WTC11 (cell line): ENCODE results near the gene NTRK2. TPM values are rescaled to one million over a fixed set of nuclear protein-coding genes. Genes with fewer than 3 reads are reported as not detected.

Experiments
- ATAC-seq: fragments of 200-7000 bp; cut with Tn5 transposase; 2 replicates; pipeline ENCODE4 v1.10.0; 2021; ENCODE audit warnings: mild to moderate bottlenecking, moderate library complexity
- CTCF ChIA-PET: fragments of 300-600 bp; sonication (Branson Sonifier 250); formaldehyde crosslinking; loops from one replicate; lab custom pipeline; 2021; ENCODE audit warnings: antibody characterized with exemption; lab: Charles Lee
- POLR2A ChIA-PET: fragments of 350-600 bp; sonication (Branson Sonifier 250); formaldehyde crosslinking; loops from one replicate; lab custom pipeline; 2021; ENCODE audit warnings: antibody characterized with exemption; lab: Charles Lee
- DNase-seq: peaks from one replicate; pipeline ENCODE4 v3.0.0; 2021; ENCODE audit warnings: low spot score
- H3K27ac Mint-ChIP-seq: 2 replicates; pipeline ENCODE4 v1.8.0; 2021; ENCODE audit warnings: mixed read lengths
- H3K27me3 Mint-ChIP-seq: 2 replicates; pipeline ENCODE4 v1.8.0; 2021; ENCODE audit warnings: low read depth, mild to moderate bottlenecking, moderate library complexity, mixed read lengths
- H3K36me3 Mint-ChIP-seq: 2 replicates; pipeline ENCODE4 v1.8.0; 2021; ENCODE audit warnings: mixed read lengths
- H3K4me1 Mint-ChIP-seq: 2 replicates; pipeline ENCODE4 v1.8.0; 2022; ENCODE audit warnings: mixed read lengths
- H3K4me3 Mint-ChIP-seq: 2 replicates; pipeline ENCODE4 v1.8.0; 2021; ENCODE audit warnings: mild to moderate bottlenecking, moderate library complexity, mixed read lengths
- H3K9me3 Mint-ChIP-seq: 2 replicates; pipeline ENCODE4 v1.8.0; 2021; ENCODE audit warnings: mixed read lengths
- CBFB ChIP-seq: sonication (generic); formaldehyde crosslinking; IDR thresholded peaks from 2 replicates; pipeline ENCODE4 v1.8.1; 2022; ENCODE audit warnings: mild to moderate bottlenecking, low read depth, missing genetic modification reagents
- CREB1 ChIP-seq: sonication (generic); formaldehyde crosslinking; IDR thresholded peaks from 2 replicates; pipeline ENCODE4 v1.8.0; 2023; ENCODE audit warnings: mild to moderate bottlenecking, missing genetic modification reagents
- CREM ChIP-seq: sonication (generic); formaldehyde crosslinking; IDR thresholded peaks from 2 replicates; pipeline ENCODE4 v1.8.1; 2022; ENCODE audit warnings: mild to moderate bottlenecking, missing genetic modification reagents, moderate library complexity
- FOXK1 ChIP-seq: sonication (generic); formaldehyde crosslinking; IDR thresholded peaks from 2 replicates; pipeline ENCODE4 v1.8.0; 2022; ENCODE audit warnings: mild to moderate bottlenecking, moderate library complexity, missing genetic modification reagents
- IRF2 ChIP-seq: sonication (generic); formaldehyde crosslinking; IDR thresholded peaks from 2 replicates; pipeline ENCODE4 v1.8.0; 2022; ENCODE audit warnings: low read depth, missing genetic modification reagents, borderline replicate concordance
- MYBL2 ChIP-seq: sonication (generic); formaldehyde crosslinking; IDR thresholded peaks from 2 replicates; pipeline ENCODE4 v1.8.1; 2023; ENCODE audit warnings: mild to moderate bottlenecking, moderate library complexity, missing genetic modification reagents
- RORB ChIP-seq: fragments of 250-450 bp; sonication (Bioruptor Pico); IDR thresholded peaks from 2 replicates; pipeline ENCODE4 v1.9.0; 2021; ENCODE audit warnings: mild to moderate bottlenecking
- SMAD4 ChIP-seq: sonication (generic); formaldehyde crosslinking; IDR thresholded peaks from 2 replicates; pipeline ENCODE4 v1.8.0; 2022; ENCODE audit warnings: mild to moderate bottlenecking, missing genetic modification reagents
- TCF7 ChIP-seq: sonication (generic); formaldehyde crosslinking; IDR thresholded peaks from 2 replicates; pipeline ENCODE4 v1.8.0; 2022; ENCODE audit warnings: mild to moderate bottlenecking, low read depth, missing genetic modification reagents, moderate library complexity
- ZNF232 ChIP-seq: sonication (generic); formaldehyde crosslinking; IDR thresholded peaks from 2 replicates; pipeline ENCODE4 v1.8.0; 2022; ENCODE audit warnings: mild to moderate bottlenecking, missing genetic modification reagents
- ZNF423 ChIP-seq: fragments of 250-450 bp; sonication (Bioruptor Pico); IDR thresholded peaks from 2 replicates; pipeline ENCODE4 v2.1.2; 2022; ENCODE audit warnings: mild to moderate bottlenecking, moderate library complexity
- total RNA-seq: library from RNA; stranded (reverse); gene quantifications from 3 replicates; pipeline ENCODE4 v1.2.3, GENCODE V29; 2021
- TF ChIP-seq, protein P1 (sequence below): sonication (generic); formaldehyde crosslinking; IDR thresholded peaks from 2 replicates; pipeline ENCODE4 v1.8.1; 2022; ENCODE audit warnings: missing genetic modification reagents, borderline replicate concordance
- TF ChIP-seq, protein P2 (sequence below): sonication (generic); formaldehyde crosslinking; IDR thresholded peaks from 2 replicates; pipeline ENCODE4 v1.8.1; 2023; ENCODE audit warnings: mild to moderate bottlenecking, missing genetic modification reagents, borderline replicate concordance
- TF ChIP-seq, protein P3 (sequence below): sonication (generic); formaldehyde crosslinking; IDR thresholded peaks from 2 replicates; pipeline ENCODE4 v1.8.0; 2023; ENCODE audit warnings: mild to moderate bottlenecking, missing genetic modification reagents
- TF ChIP-seq, protein P4 (sequence below): sonication (generic); formaldehyde crosslinking; IDR thresholded peaks from 2 replicates; pipeline ENCODE4 v1.8.0; 2023; ENCODE audit warnings: missing genetic modification reagents
- TF ChIP-seq, protein P5 (sequence below): sonication (generic); formaldehyde crosslinking; IDR thresholded peaks from 2 replicates; pipeline ENCODE4 v1.8.1; 2023; ENCODE audit warnings: mild to moderate bottlenecking, moderate library complexity, missing genetic modification reagents
- TF ChIP-seq, protein P6 (sequence below): sonication (generic); formaldehyde crosslinking; IDR thresholded peaks from 2 replicates; pipeline ENCODE4 v1.8.0; 2022; ENCODE audit warnings: mild to moderate bottlenecking, missing genetic modification reagents

The NTRK2 gene
- total RNA-seq, 1 experiment from 2014 or later, result 0.02 TPM

DNA sequence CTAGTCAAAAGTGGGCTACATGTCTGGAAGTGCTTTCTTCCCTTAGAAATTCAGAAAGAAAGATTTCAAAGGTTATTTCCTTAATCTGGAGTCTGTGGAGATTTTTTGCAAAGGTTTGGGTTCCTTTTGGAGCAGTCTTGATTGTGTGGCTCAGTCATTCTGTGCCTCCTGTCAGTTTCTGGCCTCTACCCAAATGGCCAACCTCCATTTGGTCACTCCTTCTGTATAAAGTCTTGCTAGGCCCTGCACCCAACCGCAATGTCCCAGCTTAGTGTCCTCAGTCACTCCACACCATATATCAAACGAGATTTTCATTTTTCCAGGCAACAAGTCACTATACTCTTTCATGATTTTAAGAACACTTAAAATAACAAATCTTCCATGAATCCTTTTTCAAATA is 199.6 kb downstream of the NTRK2 start (continued):
- TF ChIP-seq ZNF232 (no peak), IRF2 (CRISPR knock-in tag) (no peak), SMAD4 (CRISPR knock-in tag) (no peak), CREB1 (CRISPR knock-in tag) (no peak), ZNF423 (CRISPR knock-in tag) (no peak), CREM (CRISPR knock-in tag) (no peak), CBFB (CRISPR knock-in tag) (no peak)
- TF ChIP-seq, protein P1, sequence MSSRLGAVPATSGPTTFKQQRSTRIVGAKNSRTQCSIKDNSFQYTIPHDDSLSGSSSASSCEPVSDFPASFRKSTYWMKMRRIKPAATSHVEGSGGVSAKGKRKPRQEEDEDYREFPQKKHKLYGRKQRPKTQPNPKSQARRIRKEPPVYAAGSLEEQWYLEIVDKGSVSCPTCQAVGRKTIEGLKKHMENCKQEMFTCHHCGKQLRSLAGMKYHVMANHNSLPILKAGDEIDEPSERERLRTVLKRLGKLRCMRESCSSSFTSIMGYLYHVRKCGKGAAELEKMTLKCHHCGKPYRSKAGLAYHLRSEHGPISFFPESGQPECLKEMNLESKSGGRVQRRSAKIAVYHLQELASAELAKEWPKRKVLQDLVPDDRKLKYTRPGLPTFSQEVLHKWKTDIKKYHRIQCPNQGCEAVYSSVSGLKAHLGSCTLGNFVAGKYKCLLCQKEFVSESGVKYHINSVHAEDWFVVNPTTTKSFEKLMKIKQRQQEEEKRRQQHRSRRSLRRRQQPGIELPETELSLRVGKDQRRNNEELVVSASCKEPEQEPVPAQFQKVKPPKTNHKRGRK (CRISPR knock-in tag), result no peak
- TF ChIP-seq, protein P2, sequence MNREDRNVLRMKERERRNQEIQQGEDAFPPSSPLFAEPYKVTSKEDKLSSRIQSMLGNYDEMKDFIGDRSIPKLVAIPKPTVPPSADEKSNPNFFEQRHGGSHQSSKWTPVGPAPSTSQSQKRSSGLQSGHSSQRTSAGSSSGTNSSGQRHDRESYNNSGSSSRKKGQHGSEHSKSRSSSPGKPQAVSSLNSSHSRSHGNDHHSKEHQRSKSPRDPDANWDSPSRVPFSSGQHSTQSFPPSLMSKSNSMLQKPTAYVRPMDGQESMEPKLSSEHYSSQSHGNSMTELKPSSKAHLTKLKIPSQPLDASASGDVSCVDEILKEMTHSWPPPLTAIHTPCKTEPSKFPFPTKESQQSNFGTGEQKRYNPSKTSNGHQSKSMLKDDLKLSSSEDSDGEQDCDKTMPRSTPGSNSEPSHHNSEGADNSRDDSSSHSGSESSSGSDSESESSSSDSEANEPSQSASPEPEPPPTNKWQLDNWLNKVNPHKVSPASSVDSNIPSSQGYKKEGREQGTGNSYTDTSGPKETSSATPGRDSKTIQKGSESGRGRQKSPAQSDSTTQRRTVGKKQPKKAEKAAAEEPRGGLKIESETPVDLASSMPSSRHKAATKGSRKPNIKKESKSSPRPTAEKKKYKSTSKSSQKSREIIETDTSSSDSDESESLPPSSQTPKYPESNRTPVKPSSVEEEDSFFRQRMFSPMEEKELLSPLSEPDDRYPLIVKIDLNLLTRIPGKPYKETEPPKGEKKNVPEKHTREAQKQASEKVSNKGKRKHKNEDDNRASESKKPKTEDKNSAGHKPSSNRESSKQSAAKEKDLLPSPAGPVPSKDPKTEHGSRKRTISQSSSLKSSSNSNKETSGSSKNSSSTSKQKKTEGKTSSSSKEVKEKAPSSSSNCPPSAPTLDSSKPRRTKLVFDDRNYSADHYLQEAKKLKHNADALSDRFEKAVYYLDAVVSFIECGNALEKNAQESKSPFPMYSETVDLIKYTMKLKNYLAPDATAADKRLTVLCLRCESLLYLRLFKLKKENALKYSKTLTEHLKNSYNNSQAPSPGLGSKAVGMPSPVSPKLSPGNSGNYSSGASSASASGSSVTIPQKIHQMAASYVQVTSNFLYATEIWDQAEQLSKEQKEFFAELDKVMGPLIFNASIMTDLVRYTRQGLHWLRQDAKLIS (CRISPR knock-in tag), result no peak
- TF ChIP-seq, protein P3, sequence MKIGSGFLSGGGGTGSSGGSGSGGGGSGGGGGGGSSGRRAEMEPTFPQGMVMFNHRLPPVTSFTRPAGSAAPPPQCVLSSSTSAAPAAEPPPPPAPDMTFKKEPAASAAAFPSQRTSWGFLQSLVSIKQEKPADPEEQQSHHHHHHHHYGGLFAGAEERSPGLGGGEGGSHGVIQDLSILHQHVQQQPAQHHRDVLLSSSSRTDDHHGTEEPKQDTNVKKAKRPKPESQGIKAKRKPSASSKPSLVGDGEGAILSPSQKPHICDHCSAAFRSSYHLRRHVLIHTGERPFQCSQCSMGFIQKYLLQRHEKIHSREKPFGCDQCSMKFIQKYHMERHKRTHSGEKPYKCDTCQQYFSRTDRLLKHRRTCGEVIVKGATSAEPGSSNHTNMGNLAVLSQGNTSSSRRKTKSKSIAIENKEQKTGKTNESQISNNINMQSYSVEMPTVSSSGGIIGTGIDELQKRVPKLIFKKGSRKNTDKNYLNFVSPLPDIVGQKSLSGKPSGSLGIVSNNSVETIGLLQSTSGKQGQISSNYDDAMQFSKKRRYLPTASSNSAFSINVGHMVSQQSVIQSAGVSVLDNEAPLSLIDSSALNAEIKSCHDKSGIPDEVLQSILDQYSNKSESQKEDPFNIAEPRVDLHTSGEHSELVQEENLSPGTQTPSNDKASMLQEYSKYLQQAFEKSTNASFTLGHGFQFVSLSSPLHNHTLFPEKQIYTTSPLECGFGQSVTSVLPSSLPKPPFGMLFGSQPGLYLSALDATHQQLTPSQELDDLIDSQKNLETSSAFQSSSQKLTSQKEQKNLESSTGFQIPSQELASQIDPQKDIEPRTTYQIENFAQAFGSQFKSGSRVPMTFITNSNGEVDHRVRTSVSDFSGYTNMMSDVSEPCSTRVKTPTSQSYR (CRISPR knock-in tag), result no peak
- TF ChIP-seq, protein P4, sequence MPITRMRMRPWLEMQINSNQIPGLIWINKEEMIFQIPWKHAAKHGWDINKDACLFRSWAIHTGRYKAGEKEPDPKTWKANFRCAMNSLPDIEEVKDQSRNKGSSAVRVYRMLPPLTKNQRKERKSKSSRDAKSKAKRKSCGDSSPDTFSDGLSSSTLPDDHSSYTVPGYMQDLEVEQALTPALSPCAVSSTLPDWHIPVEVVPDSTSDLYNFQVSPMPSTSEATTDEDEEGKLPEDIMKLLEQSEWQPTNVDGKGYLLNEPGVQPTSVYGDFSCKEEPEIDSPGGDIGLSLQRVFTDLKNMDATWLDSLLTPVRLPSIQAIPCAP (CRISPR knock-in tag), result no peak

DNA sequence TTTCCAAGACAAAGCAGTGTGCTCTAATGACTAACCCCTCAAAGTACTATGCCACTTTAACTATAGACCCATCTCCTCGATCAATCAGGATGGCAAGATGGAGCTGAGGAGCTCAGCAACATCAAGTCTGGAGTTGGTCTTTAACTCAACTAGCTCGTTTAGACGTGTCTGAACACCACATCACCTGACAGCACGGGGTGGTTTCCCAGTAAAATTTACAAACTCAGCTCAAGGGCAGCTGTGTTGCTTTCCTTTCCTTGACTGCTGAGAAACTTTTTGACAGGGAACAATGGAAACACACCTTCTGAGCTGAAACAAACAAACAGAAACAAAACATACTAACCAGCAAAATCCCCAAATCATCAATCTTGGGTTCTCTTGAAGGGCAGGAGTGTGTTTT is 202.5 kb downstream of the NTRK2 start:
- ATAC-seq, result no peak
- CTCF ChIA-PET, result no interaction called here
- TF ChIP-seq, protein P5, sequence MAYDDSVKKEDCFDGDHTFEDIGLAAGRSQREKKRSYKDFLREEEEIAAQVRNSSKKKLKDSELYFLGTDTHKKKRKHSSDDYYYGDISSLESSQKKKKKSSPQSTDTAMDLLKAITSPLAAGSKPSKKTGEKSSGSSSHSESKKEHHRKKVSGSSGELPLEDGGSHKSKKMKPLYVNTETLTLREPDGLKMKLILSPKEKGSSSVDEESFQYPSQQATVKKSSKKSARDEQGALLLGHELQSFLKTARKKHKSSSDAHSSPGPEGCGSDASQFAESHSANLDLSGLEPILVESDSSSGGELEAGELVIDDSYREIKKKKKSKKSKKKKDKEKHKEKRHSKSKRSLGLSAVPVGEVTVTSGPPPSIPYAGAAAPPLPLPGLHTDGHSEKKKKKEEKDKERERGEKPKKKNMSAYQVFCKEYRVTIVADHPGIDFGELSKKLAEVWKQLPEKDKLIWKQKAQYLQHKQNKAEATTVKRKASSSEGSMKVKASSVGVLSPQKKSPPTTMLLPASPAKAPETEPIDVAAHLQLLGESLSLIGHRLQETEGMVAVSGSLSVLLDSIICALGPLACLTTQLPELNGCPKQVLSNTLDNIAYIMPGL, result no peak
- TF ChIP-seq TCF7 (CRISPR knock-in tag) (no peak), CREM (CRISPR knock-in tag) (no peak), MYBL2 (CRISPR knock-in tag) (no peak), RORB (CRISPR knock-in tag) (no peak), FOXK1 (no peak)
- TF ChIP-seq, protein P6, sequence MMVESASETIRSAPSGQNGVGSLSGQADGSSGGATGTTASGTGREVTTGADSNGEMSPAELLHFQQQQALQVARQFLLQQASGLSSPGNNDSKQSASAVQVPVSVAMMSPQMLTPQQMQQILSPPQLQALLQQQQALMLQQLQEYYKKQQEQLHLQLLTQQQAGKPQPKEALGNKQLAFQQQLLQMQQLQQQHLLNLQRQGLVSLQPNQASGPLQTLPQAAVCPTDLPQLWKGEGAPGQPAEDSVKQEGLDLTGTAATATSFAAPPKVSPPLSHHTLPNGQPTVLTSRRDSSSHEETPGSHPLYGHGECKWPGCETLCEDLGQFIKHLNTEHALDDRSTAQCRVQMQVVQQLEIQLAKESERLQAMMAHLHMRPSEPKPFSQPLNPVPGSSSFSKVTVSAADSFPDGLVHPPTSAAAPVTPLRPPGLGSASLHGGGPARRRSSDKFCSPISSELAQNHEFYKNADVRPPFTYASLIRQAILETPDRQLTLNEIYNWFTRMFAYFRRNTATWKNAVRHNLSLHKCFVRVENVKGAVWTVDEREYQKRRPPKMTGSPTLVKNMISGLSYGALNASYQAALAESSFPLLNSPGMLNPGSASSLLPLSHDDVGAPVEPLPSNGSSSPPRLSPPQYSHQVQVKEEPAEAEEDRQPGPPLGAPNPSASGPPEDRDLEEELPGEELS (CRISPR knock-in tag), result no peak
- POLR2A ChIA-PET, result no interaction called here
- no peaks in the 10 kb centered on the region for H3K27me3 Mint-ChIP-seq
- peaks cover 6% of the 10 kb centered on the region for H3K9me3 Mint-ChIP-seq
- no peak for DNase-seq
- H3K27ac Mint-ChIP-seq, result no peak overlapping the region
- no peaks in the 10 kb centered on the region for H3K36me3 Mint-ChIP-seq
- H3K4me1 Mint-ChIP-seq, result peaks cover 31% of the 10 kb centered on the region
- H3K4me3 Mint-ChIP-seq, result no peak overlapping the region
